ENCODE measurements around the gene NRN1. TPM values are rescaled to one million over a fixed set of nuclear protein-coding genes. Genes with fewer than 3 reads are reported as not detected.
A peak's percentile ranks its signal among the peaks of the same experiment; 100 is the strongest.

Gene NRN1
- polyA plus RNA-seq, 1 of the 3 experiments (the other 2 are of a cell fraction), result 8.9 TPM

DNA sequence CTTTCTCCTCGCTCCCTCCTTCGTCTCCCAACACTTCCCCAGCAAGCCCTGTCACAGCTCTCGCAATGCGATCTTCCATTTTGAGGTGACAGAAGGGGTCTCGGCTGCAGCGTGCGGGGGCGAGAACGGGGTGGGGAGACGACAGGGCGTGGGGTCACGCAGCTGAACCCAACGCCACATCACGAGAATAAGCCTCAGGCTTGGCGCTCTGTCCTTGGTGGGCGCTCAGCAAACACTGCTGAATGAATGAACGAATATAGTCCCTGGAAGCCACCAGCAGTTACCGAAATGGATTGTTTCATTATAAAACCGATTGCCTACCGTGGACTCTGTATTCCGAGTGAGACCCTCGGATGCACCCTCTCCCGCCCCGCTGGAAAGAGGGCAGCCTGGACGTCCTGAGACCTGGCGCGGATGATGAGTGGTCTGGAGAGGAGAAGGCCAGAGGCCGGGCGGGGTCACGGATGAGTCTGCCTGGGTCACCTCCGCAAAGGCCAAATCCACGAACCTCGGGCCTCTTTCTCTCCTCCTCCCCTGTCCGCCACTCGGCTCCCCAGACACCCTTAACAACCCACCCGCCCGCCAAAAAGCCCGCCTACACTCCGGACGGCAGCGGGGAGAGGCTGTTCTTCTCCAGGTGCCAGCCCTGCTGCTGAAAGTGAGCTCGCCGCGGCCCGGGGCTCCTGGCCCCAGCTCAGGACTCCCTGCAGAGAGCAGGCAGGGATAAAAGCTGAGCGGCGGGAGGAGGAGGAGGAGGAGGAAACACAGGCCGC, 3.7 kb downstream of the NRN1 start (continued):
- TF ChIP-seq ZBTB33 (IDR thresholded peaks at IDR 0.05; ENCODE audit: borderline replicate concordance, low read depth) (no peak), MAX (IDR thresholded peaks at IDR 0.05; ENCODE audit: low read depth) (no peak), RAD21 (IDR thresholded peaks at IDR 0.05; ENCODE audit: low read length) (no peak), NFIC (IDR thresholded peaks at IDR 0.05; ENCODE audit: borderline replicate concordance) (no peak), POLR2AphosphoS5 (IDR thresholded peaks at IDR 0.05; ENCODE audit: low read depth, low read length) (no peak), GATA2 (CRISPR knock-in tag; IDR thresholded peaks at IDR 0.05) (no peak)

- no peak overlapping the region; a peak in 1 of 4 replicates for H3K4me3 ChIP-seq (ENCODE audit: low read depth in 2 of 2, low read length in 1 of 2)
- peaks cover 3 to 11% of the 10 kb centered on the region in 2 experiments; a peak in 2 of 4 replicates for H3K4me1 ChIP-seq (ENCODE audit: control insufficient read depth in 1 of 2, insufficient read depth in 2 of 2, low read depth in 1 of 2, low read length in 1 of 2)
- H3F3A ChIP-seq (replicated peaks; ENCODE audit: insufficient read depth), result no peaks in the 10 kb centered on the region
- H3K9ac ChIP-seq, result no peak overlapping the region
- H3K4me2 ChIP-seq, result peak overlapping the region; percentile 71; the same call in 1 of the 2 replicates
- H3K36me3 ChIP-seq (replicated peaks in 1 of 2; ENCODE audit: control insufficient read depth in 1 of 2, insufficient read depth in 2 of 2, low read length in 1 of 2), result no peaks in the 10 kb centered on the region
- H3K79me2 ChIP-seq (ENCODE audit: insufficient read depth), result no peaks in the 10 kb centered on the region
- TF ChIP-seq NRF1 (IDR thresholded peaks at IDR 0.05; ENCODE audit: low read depth, low read length), result peak; percentile 29; the same call in 1 of the 2 replicates
- TF ChIP-seq POLR2AphosphoS5 (IDR thresholded peaks at IDR 0.05; ENCODE audit: low read depth, low read length), result no peak
- H3K27me3 ChIP-seq (ENCODE audit: insufficient read depth), result peaks cover 73% of the 10 kb centered on the region
- no peaks in the 10 kb centered on the region for H3K9me3 ChIP-seq
- no peaks in the 10 kb centered on the region for H3K9me2 ChIP-seq
- no peak overlapping the region for H2AFZ ChIP-seq (ENCODE audit: low read depth)
- no peak overlapping the region for H3K27ac ChIP-seq (ENCODE audit: low read depth in 2 of 2, low read length in 1 of 2)
- CTCF ChIA-PET, result interaction anchor here (3.2 kb wide), 1 partner anchor 531 kb away, joined by 18 read pairs; no protein-coding TSS in a partner anchor
- POLR2A ChIA-PET, result no interaction called here
- no peak for DNase-seq
- WGBS (ENCODE audit: low lambda C conversion rate), result 60% methylated on average over 34 of the region's 57 CpGs
- H4K20me1 ChIP-seq (ENCODE audit: insufficient read depth), result no peaks in the 10 kb centered on the region
Measured at GRCh38 chr6:6002005-6002847, 4.5 kb downstream of the NRN1 start.

DNA sequence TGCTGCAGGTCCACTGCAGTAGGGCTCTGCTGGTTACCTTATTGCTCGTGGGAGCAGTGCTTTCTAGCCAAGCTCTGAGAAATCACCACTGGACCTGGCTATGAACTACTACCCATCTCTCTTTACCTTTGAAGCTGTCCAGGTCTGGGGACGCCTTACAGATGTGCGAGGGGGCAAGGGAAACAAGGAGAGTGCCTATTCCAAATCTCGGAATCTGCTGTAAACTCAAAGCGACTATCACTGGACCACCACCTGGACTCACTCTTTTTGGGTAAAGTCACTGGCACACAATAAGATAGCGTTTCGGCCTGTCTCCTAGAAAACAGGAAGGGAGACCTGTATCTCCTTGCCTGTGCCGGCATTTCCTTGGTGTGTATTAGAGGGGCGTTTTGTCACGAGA, 5.3 kb downstream of the NRN1 start:
- no peaks in the 10 kb centered on the region for H3K36me3 ChIP-seq (replicated peaks in 1 of 2; ENCODE audit: control insufficient read depth in 1 of 2, insufficient read depth in 2 of 2, low read length in 1 of 2)
- H3F3A ChIP-seq (replicated peaks; ENCODE audit: insufficient read depth), result no peaks in the 10 kb centered on the region
- H3K27me3 ChIP-seq (ENCODE audit: insufficient read depth), result peaks cover 66% of the 10 kb centered on the region
- CTCF ChIA-PET, result interaction anchor here (0.9 to 3.2 kb wide), 3 partner anchors 25 to 530 kb away, joined by 3 to 18 read pairs (median 4); no protein-coding TSS in a partner anchor
- H3K4me2 ChIP-seq, result no peak overlapping the region
- H3K4me1 ChIP-seq (ENCODE audit: control insufficient read depth in 1 of 2, insufficient read depth in 2 of 2, low read depth in 1 of 2, low read length in 1 of 2), result peaks cover 3 to 12% of the 10 kb centered on the region in 2 experiments; a peak in 2 of 4 replicates
- H3K27ac ChIP-seq (ENCODE audit: low read depth in 2 of 2, low read length in 1 of 2), result no peak overlapping the region
- POLR2A ChIA-PET, result interaction anchor here (1.0 kb wide), 1 partner anchor 530 kb away, joined by 4 read pairs; no protein-coding TSS in a partner anchor
- no peaks in the 10 kb centered on the region for H3K9me3 ChIP-seq
- H3K79me2 ChIP-seq (ENCODE audit: insufficient read depth), result no peaks in the 10 kb centered on the region
- H2AFZ ChIP-seq (ENCODE audit: low read depth), result no peak overlapping the region
- no peak overlapping the region for H3K9ac ChIP-seq
- DNase-seq, result no peak
- WGBS (ENCODE audit: low lambda C conversion rate), result 68% methylated on average over 9 of the region's 10 CpGs
- H3K4me3 ChIP-seq (ENCODE audit: low read depth in 2 of 2, low read length in 1 of 2), result no peak overlapping the region
- no peak for TF ChIP-seq RAD21 (IDR thresholded peaks at IDR 0.05; ENCODE audit: low read length)
- no peak for TF ChIP-seq TAF1 (IDR thresholded peaks at IDR 0.05; ENCODE audit: borderline replicate concordance, low read depth, low read length)
- TF ChIP-seq CHD2 (IDR thresholded peaks at IDR 0.05; ENCODE audit: low read length, partially characterized antibody), result no peak
- TF ChIP-seq SIN3A (IDR thresholded peaks at IDR 0.05; ENCODE audit: borderline replicate concordance, low read depth, low read length), result no peak
- no peak for TF ChIP-seq ZBTB33 (IDR thresholded peaks at IDR 0.05; ENCODE audit: borderline replicate concordance, low read depth)
- TF ChIP-seq MEF2A (IDR thresholded peaks at IDR 0.05; ENCODE audit: borderline replicate concordance, low read depth), result no peak
- no peak for TF ChIP-seq EP300 (IDR thresholded peaks at IDR 0.05; ENCODE audit: borderline replicate concordance in 1 of 2, low read depth in 1 of 2, low read length in 1 of 2)
- TF ChIP-seq, protein P1, sequence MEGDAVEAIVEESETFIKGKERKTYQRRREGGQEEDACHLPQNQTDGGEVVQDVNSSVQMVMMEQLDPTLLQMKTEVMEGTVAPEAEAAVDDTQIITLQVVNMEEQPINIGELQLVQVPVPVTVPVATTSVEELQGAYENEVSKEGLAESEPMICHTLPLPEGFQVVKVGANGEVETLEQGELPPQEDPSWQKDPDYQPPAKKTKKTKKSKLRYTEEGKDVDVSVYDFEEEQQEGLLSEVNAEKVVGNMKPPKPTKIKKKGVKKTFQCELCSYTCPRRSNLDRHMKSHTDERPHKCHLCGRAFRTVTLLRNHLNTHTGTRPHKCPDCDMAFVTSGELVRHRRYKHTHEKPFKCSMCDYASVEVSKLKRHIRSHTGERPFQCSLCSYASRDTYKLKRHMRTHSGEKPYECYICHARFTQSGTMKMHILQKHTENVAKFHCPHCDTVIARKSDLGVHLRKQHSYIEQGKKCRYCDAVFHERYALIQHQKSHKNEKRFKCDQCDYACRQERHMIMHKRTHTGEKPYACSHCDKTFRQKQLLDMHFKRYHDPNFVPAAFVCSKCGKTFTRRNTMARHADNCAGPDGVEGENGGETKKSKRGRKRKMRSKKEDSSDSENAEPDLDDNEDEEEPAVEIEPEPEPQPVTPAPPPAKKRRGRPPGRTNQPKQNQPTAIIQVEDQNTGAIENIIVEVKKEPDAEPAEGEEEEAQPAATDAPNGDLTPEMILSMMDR (IDR thresholded peaks at IDR 0.05), result no peak
- no peaks in the 10 kb centered on the region for H3K9me2 ChIP-seq
- H4K20me1 ChIP-seq (ENCODE audit: insufficient read depth), result no peaks in the 10 kb centered on the region

All from SK-N-SH (cell line).